ENCODE measurements around the gene CDKN2B. TPM values are rescaled to one million over a fixed set of nuclear protein-coding genes. Genes with fewer than 3 reads are reported as not detected.

CDKN2B gene
- total RNA-seq, 1 experiment from 2014 or later = 9.8 TPM

DNA sequence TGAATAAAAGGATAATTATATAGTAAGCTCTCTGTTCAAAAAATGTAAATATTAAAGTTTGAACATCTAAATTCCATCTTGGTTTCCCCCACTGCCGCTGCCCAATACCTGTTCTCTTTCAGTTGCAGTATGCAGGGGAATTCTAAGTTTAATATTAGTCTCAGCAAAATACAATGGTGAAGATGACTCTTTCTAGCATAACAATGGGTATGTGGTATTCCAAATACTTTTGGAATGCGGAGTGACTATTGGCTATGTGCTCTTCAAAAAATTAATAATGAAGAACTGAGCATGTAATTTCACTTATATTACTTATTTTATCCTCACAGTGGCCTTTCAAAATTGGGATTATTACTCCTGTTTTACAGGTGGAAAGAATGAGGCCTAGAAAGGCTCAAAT, 11.1 kb downstream of the CDKN2B start:
- BruUV-seq (replicated peaks) = no TSS peak
- Histone ChIP-seq H2AFZ (ENCODE audit: low read depth, low read length, poor library complexity, severe bottlenecking) (no peak overlapping the region), H3K79me2 (ENCODE audit: insufficient read depth, low read length) (peaks cover 27% of the 10 kb centered on the region), H3K4me1 (ENCODE audit: control insufficient read depth in 1 of 2, insufficient read depth in 2 of 2, low read length in 2 of 2) (peaks cover 4 to 19% of the 10 kb centered on the region in 2 experiments; a peak in 3 of 4 replicates), H3K4me2 (ENCODE audit: low read length) (no peak overlapping the region), H4K20me1 (ENCODE audit: insufficient read depth) (no peaks in the 10 kb centered on the region), H3K9me3 (ENCODE audit: control insufficient read depth in 1 of 2, insufficient read depth in 1 of 2, low read depth in 1 of 2, low read length in 2 of 2) (no peaks in the 10 kb centered on the region), H3K9me2 (ENCODE audit: insufficient read depth) (no peaks in the 10 kb centered on the region), H3K36me3 (ENCODE audit: control insufficient read depth in 1 of 2, insufficient read depth in 2 of 2, low read length in 2 of 2) (no peaks in the 10 kb centered on the region), H3K4me3 (replicated peaks in 1 of 2; ENCODE audit: low read depth in 1 of 2, low read length in 2 of 2) (no peak overlapping the region), H3K27ac (ENCODE audit: low read depth, low read length) (no peak overlapping the region), H3K9ac (ENCODE audit: low read length) (no peak overlapping the region), H3K27me3 (ENCODE audit: insufficient read depth, low read length) (no peaks in the 10 kb centered on the region)
- no peak for ATAC-seq
- no peak for DNase-seq (ENCODE audit: low read depth, low spot score)
- ChIA-PET POLR2A (interaction anchor here (1.7 kb wide), 1 partner anchor 11 kb away, joined by 7 read pairs; the partner anchor contains the start of gene CDKN2B), CTCF (interaction anchor here (1.3 kb wide), 1 partner anchor 10 kb away, joined by 8 read pairs; the partner anchor contains the start of gene CDKN2B), RAD21 (ENCODE audit: low non-redundant PET in 1 of 2, low total read pairs in 2 of 2, uncharacterized antibody in 2 of 2, unreplicated experiment in 2 of 2) (no interaction called here)
- TF ChIP-seq SP1 (IDR thresholded peaks at IDR 0.05; ENCODE audit: low read depth) (no peak), EZH2 (IDR thresholded peaks at IDR 0.05) (no peak), SRF (IDR thresholded peaks at IDR 0.05; ENCODE audit: low read depth) (no peak), RAD21 (IDR thresholded peaks at IDR 0.05; ENCODE audit: low read depth) (no peak), CBX3 (IDR thresholded peaks at IDR 0.05; ENCODE audit: low read depth) (no peak)
- TF ChIP-seq, protein P1, sequence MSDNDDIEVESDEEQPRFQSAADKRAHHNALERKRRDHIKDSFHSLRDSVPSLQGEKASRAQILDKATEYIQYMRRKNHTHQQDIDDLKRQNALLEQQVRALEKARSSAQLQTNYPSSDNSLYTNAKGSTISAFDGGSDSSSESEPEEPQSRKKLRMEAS (IDR thresholded peaks at IDR 0.05) = no peak
- intact Hi-C loops (cut with micrococcal nuclease) = no loop called here

DNA sequence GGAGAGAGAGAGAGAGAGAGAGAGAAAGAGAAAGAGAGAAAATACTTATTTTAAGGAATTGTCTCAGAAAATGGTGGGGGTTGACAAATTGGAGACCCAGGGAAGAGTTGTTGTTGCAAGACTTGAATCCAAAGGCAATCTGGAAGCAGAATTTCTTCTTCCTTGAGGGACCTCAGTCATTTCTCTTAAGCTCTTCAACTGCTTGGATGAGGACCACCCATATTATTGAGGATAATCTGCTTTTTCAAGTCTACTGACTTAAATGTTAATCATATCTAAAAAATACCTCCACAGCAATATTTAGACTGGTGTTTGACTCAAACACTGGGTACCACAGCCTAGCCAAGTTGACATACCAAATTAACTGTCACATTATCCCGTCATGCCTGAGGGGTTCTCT, 11.6 kb downstream of the CDKN2B start:
- Histone ChIP-seq H3K4me1 (ENCODE audit: control insufficient read depth in 1 of 2, insufficient read depth in 2 of 2, low read length in 2 of 2) (peaks cover 4 to 19% of the 10 kb centered on the region in 2 experiments; a peak in 3 of 4 replicates), H3K27me3 (ENCODE audit: insufficient read depth, low read length) (no peaks in the 10 kb centered on the region), H3K9ac (ENCODE audit: low read length) (no peak overlapping the region), H3K4me2 (ENCODE audit: low read length) (no peak overlapping the region), H3K4me3 (replicated peaks in 1 of 2; ENCODE audit: low read depth in 1 of 2, low read length in 2 of 2) (no peak overlapping the region), H4K20me1 (ENCODE audit: insufficient read depth) (no peaks in the 10 kb centered on the region), H3K9me3 (ENCODE audit: control insufficient read depth in 1 of 2, insufficient read depth in 1 of 2, low read depth in 1 of 2, low read length in 2 of 2) (no peaks in the 10 kb centered on the region), H3K9me2 (ENCODE audit: insufficient read depth) (no peaks in the 10 kb centered on the region), H3K27ac (ENCODE audit: low read depth, low read length) (no peak overlapping the region), H3K79me2 (ENCODE audit: insufficient read depth, low read length) (peaks cover 33% of the 10 kb centered on the region), H3K36me3 (ENCODE audit: control insufficient read depth in 1 of 2, insufficient read depth in 2 of 2, low read length in 2 of 2) (no peaks in the 10 kb centered on the region), H2AFZ (ENCODE audit: low read depth, low read length, poor library complexity, severe bottlenecking) (no peak overlapping the region)
- CTCF ChIA-PET = interaction anchor here (1.3 kb wide), 1 partner anchor 11 kb away, joined by 8 read pairs; the partner anchor contains the start of gene CDKN2B
- no TSS peak for BruUV-seq (replicated peaks)
- POLR2A ChIA-PET = interaction anchor here (1.7 kb wide), 1 partner anchor 11 kb away, joined by 7 read pairs; the partner anchor contains the start of gene CDKN2B
- intact Hi-C loops (cut with micrococcal nuclease) = no loop called here
- DNase-seq (ENCODE audit: low read depth, low spot score) = no peak
- ATAC-seq = no peak
- RAD21 ChIA-PET (ENCODE audit: low non-redundant PET in 1 of 2, low total read pairs in 2 of 2, uncharacterized antibody in 2 of 2, unreplicated experiment in 2 of 2) = no interaction called here
- TF ChIP-seq FOSL1 (IDR thresholded peaks at IDR 0.05; ENCODE audit: low read depth) = no peak
- TF ChIP-seq, protein P1 (IDR thresholded peaks at IDR 0.05) = no peak
- no peak for TF ChIP-seq EZH2phosphoT487 (IDR thresholded peaks at IDR 0.05; ENCODE audit: borderline replicate concordance)
- TF ChIP-seq POLR2A (IDR thresholded peaks at IDR 0.05; ENCODE audit: borderline replicate concordance, extremely low read depth, insufficient read depth, insufficient read length) = no peak
- TF ChIP-seq SRF (IDR thresholded peaks at IDR 0.05; ENCODE audit: low read depth) = no peak
- TF ChIP-seq TCF7L2 (IDR thresholded peaks at IDR 0.05; ENCODE audit: borderline replicate concordance, extremely low read depth, insufficient read depth, insufficient read length) = no peak
- no peak for TF ChIP-seq EZH2 (IDR thresholded peaks at IDR 0.05)
- TF ChIP-seq CBX3 (IDR thresholded peaks at IDR 0.05; ENCODE audit: low read depth) = no peak
- TF ChIP-seq, protein P2, sequence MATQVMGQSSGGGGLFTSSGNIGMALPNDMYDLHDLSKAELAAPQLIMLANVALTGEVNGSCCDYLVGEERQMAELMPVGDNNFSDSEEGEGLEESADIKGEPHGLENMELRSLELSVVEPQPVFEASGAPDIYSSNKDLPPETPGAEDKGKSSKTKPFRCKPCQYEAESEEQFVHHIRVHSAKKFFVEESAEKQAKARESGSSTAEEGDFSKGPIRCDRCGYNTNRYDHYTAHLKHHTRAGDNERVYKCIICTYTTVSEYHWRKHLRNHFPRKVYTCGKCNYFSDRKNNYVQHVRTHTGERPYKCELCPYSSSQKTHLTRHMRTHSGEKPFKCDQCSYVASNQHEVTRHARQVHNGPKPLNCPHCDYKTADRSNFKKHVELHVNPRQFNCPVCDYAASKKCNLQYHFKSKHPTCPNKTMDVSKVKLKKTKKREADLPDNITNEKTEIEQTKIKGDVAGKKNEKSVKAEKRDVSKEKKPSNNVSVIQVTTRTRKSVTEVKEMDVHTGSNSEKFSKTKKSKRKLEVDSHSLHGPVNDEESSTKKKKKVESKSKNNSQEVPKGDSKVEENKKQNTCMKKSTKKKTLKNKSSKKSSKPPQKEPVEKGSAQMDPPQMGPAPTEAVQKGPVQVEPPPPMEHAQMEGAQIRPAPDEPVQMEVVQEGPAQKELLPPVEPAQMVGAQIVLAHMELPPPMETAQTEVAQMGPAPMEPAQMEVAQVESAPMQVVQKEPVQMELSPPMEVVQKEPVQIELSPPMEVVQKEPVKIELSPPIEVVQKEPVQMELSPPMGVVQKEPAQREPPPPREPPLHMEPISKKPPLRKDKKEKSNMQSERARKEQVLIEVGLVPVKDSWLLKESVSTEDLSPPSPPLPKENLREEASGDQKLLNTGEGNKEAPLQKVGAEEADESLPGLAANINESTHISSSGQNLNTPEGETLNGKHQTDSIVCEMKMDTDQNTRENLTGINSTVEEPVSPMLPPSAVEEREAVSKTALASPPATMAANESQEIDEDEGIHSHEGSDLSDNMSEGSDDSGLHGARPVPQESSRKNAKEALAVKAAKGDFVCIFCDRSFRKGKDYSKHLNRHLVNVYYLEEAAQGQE (IDR thresholded peaks at IDR 0.05; ENCODE audit: low read depth) = no peak
- no peak for TF ChIP-seq CEBPB (IDR thresholded peaks at IDR 0.05; ENCODE audit: low read depth)
- TF ChIP-seq JUND (IDR thresholded peaks at IDR 0.05) = no peak
- TF ChIP-seq, protein P3, sequence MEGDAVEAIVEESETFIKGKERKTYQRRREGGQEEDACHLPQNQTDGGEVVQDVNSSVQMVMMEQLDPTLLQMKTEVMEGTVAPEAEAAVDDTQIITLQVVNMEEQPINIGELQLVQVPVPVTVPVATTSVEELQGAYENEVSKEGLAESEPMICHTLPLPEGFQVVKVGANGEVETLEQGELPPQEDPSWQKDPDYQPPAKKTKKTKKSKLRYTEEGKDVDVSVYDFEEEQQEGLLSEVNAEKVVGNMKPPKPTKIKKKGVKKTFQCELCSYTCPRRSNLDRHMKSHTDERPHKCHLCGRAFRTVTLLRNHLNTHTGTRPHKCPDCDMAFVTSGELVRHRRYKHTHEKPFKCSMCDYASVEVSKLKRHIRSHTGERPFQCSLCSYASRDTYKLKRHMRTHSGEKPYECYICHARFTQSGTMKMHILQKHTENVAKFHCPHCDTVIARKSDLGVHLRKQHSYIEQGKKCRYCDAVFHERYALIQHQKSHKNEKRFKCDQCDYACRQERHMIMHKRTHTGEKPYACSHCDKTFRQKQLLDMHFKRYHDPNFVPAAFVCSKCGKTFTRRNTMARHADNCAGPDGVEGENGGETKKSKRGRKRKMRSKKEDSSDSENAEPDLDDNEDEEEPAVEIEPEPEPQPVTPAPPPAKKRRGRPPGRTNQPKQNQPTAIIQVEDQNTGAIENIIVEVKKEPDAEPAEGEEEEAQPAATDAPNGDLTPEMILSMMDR (IDR thresholded peaks at IDR 0.05 in 2 of 3, conservative IDR thresholded peaks at IDR 0.05 in 1 of 3; ENCODE audit: borderline replicate concordance in 1 of 3, insufficient read depth in 1 of 3, low read depth in 2 of 3, low read length in 2 of 3) = no peak
